Measurements from ENCODE around the gene TWIST2.

Gene TWIST2

DNA sequence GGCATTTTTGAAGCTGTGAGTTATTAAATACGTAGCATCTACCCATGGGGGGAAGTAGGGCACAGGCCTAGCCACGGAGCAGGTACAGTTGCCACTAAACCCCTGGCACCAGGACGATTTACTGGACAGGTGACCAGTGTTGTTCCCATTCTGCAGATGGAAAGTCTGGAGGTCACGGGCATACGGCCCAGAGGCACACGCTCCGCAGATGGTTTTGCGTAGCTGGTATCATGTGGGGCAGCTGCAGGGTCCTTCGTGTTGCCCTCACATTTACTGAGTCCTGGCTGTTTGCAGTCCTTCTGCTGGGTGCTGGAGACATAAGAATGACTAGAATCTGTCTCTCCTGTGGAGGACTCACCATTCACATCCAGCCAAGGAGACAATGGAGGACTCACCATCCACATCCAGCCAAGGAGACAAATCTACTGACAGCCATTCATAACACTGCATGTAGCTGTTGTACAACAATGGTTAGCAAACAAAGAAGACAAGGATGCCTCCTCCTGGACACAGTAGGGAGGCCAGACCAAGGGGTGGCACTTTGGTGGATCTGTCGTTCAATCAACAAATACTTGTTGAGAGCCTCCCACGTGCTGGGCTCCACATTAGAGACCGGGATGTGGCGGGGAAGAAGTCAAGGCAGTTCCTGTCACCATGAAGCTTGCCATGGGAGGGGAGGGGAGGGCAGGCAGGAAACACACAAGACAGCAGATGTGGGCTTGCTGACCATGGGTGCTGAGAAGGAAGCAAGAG is 24.9 kb downstream of the TWIST2 start:
- DNase-seq (ENCODE audit: low read depth in 2 of 2) = no peak

DNA sequence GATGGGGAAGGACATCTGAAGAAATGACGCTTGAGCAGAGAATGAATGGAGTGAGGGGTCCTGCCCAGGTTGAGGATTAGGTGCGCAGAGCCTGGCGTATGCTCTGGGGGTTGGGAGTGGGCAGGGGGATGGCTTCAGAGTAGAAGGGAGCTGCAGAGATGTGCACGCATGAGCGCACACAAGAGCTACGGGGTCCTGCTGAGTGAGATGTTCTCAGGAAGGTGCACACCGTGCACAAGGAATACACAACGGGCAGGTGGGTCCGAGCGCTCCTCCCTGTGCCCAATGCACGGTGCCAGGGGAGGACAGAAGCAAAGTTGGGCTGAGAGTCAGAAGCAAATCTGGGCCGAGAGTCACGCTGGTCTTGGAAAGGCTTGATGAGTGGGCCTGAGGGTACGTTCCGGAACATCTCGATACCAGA is 25.5 kb downstream of the TWIST2 start:
- no peak for DNase-seq (ENCODE audit: low read depth in 2 of 2)

DNA sequence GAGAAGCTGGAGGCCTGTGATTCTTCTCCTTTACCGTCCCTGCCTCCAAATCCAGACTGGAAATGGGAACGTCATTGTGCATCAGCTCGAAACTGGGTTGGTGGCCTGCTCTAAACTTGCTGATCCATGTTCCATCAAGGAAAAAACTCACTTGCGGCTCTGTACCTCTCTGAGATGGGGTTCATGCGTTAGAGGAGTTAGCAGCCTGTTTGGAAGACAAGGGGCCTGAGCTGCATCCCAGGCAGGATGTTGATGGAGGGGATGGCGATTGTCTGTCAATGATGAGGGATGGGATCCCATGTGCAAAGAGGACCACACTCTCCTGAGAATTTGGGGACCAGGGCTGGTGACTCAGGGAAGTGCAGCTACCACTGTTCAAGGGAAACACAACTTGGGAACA is 26.0 kb downstream of the TWIST2 start:
- no peak for DNase-seq (ENCODE audit: low read depth in 2 of 2)

DNA sequence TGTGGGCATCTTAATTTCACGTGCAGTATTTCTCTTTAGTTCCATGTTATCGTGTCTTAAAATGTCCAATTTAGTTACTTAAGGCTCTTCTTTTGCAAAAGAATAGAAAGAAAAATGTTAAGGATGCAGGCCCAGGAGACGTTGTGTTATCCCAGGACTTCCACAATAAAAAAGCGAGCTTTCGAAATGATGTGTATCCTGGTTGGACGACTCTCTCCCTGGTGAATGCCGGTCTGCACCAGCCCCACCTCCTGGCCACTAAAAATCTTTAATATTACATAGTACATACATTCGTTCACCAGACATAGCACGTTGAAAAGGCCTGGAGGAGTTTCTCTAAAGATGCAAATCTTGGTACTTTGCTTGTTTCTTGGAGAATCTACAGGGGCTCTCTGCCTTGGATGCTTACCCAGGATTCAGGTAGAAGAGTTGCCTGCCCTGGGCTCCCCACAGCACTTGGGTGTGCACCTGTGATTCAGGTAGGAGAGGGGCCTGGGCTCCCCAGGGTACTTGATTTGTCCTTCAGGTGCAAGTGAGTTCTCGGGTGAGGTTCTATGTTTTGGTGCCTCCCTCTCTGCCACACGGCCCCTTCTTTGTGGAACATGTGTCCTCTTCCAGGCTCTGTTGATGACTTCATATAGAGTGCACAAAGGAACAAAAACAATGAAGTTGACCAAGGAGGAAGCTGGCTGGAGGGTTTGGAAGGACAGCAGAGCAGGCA is 26.6 kb downstream of the TWIST2 start:
- no peak for DNase-seq (ENCODE audit: low read depth in 2 of 2)

DNA sequence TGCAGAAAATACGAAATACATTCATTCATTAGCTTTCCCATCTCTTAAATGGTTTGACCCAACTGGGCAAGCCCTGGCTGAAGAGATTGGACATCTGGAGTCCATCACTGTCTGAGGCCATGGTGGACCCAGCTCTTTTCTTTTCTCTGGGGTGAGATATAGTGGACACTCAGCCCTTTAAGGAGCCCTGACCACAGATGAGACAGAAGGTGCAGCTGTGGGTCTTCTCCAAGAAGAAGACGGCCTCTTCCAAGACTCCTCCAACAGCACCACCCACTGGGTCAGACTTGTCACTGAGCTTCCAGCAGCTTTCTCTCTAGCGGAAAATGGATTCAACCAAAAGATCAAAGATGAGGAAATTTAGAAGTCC is 27.2 kb downstream of the TWIST2 start:
- no peak for DNase-seq (ENCODE audit: low read depth in 2 of 2)

DNA sequence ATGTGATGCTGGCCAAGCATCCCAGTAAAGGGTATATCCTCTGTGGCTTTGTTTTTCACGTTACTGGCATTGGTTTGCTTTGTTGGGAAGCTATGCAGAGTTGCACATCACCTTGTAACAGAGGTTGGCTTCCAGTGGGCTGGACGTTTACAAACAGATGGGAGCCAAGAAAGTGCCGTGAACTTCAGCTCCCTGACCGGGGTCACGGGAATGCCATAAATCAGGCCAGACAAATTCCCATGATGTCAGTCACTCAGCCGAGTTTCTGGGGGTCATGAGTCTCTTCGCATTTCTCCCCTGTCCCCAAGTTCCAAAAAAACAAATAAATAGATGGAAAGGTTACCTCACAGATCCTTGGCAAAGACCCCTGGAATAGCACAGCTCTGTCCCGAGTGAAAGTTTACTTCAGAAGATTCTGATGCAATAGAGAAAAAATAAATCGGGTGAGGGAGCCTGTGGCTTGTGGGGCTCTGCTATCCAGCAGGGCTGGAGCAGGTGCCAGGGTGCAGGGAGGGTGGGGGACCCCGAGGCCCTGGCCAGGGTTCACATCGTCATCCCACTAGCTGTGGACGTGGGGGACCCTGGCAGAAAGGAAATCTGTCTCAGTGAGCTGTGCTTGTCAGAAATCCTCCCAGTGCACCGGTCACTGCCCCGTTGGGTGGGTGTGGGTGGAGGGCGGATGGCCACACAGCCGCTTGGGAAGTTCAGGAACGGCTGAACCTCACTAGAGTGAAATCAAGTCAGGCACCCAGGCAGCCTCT is 27.8 kb downstream of the TWIST2 start:
- no peak for DNase-seq (ENCODE audit: low read depth in 2 of 2)

DNA sequence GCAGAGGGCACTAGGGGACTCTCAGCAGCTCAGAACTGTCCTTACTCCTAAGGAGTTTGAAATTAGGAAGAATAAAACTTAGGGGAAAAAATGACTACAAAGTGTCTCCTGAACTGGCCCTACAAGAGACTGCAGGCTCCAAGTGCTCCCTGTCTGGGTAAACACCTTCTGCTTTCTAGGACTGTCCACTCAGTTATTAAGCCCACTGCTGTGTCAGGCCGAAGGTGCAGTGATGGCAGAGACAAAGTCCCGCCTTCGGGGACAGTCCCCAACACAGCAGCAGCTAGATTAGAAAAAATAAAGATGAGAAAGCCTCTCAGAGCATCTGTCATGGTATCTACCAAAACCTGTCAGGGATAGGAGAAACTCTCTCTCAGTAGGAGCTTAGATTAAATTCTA is 28.3 kb downstream of the TWIST2 start:
- no peak for DNase-seq (ENCODE audit: low read depth in 2 of 2)

DNA sequence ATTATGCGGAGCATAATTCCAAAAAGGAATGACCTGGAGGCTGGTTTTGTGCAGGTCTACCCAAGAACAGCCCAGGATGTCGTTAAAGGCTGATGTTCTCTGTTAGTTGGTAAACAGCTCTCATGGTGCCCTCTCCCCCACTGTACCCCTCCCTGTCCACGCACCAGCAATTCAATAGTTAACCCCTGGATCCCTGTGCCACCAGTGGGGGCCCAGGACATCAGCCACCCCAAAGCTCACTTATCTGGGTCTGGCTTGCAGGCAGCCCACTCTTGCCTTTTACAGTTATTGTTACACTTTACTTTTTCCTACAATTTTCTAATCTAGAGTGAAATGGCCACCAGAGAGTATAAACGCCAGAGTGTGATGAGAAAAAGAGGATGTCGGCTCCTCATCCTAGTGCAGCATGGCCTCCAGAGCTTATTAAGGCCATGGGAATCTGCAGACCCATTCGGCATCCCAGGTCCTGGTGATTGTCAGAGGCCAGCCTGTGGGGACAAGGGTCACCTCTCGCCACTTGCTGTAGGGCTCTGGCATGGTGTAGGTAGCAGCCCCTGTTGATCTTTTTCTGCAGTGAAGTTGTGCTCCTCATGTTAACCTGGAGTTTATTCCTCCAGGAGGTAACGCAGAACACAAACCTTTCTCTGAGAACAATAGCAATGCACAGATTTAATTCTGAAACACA is 30.3 kb downstream of the TWIST2 start:
- no peak for DNase-seq (ENCODE audit: low read depth in 2 of 2)

DNA sequence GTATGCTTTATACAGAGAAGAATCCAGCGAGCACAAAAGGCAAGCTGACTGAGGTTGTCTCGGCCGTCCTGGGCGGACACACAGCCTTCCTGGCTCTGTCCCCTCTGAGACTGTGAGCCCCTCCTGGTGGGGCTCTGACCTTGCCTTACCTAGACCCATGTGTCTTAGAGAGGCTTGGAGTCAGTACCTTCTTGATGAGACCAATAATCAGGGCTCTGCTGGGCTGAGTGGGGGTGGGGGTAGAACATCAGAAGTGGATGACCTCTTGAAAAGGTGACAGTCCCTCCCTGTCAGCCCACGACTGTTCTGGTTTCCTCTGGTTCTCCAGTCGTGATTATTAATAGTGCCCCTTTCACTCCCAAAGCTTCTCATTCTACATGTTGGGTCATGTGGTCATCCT is 31.2 kb downstream of the TWIST2 start:
- no peak for DNase-seq (ENCODE audit: low read depth in 2 of 2)

DNA sequence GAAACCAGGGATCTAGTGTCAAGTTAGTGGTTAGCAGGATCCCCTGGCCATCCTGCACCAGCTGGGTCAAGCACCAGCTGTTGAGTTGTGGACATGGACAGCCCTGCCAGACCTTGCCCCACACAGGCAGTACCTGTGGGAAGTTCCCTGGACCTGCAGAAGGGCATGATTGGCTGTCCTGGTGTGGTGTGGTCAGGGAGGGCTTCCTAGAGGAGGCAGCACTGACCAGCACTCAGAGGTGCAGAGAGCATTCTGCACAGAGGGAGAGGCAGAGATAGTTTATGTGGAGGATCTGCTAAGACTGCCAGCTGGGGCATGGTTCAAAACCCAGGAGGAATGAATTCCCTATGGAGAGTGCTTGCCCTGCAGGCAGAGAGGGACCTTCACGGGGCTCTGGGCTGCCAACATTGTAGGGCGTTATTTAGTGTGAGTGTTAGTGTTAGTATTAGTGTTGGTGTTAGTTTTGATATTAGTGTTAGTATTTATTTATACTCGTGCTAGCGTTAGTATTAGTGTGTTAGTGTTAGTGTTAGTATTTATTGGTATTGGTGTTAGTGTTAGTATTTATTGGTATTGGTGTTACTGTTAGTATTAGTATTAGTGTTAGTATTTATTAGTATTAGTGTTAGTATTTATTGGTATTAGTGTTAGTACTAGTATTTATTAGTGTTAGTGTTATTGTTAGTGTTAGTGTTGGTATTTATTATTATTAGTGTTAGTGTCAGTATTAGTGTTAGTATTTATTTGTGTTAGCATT is 31.9 kb downstream of the TWIST2 start:
- no peak for DNase-seq (ENCODE audit: low read depth in 2 of 2)

DNA sequence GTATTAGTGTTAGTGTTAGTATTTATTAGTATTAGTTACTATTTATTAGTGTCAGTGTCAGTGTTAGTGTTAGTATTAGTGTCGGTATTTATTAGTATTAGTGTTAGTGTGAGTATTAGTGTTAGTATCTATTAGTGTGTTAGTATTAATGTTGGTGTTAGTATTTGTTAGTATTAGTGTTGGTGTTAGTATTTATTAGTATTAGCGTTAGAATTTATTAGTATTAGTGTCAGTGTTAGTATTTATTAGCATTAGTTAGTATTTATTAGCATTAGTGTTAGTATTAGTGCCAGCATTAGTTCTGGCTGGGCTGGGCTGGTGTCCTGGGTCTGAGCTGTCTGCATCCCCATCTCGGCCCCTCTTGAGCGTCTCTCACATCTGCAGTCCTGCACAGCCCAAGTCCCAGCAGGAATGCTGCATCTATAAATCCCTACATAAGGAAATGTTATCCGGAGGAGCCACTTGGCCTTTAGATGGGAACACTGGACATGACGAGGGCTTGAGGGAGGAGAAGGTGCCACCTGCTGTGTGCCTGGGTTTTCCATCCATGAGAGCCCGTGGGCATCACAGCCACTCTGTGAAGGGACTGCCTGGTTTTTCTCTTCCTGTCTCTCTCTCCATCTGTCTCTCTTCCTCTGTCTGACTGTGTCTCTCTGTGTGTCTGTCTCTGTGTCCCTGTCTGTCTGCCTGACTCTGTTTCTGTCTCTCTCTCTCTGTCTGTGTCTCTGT is 33.6 kb downstream of the TWIST2 start:
- DNase-seq (ENCODE audit: low read depth in 2 of 2) = no peak

DNA sequence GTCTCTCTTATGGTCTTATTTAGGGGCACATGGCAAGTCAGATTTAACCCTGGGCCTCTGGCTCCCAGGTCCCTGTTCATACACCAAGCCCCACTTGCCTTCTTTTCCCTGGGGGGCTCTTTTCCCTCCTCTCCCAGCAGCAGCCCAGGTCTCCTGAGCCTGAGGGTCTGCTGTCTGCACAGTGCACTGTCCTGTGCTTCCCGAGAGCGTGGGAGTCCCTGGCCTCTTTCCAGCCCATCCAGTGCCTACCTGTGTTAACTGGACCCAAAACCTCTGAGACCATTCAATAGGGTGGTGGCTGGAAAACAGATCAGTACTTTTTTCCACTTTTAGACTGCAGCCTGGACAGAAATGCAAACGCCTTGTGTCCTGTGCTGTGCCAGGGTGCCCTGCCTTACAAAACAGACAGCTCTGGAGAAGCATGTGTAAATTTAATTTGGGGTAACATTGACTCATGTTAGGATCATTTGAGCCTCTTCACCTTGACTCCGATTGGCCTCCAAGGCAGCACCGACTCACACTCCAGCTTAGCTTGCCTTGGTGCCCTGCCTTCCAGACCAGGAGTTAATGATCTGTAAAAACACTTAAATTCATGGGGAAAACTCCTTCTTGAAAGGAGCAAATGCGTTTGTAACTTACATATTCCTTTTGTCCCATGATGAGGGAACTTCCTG is 34.3 kb downstream of the TWIST2 start:
- DNase-seq (ENCODE audit: low read depth in 2 of 2) = no peak

DNA sequence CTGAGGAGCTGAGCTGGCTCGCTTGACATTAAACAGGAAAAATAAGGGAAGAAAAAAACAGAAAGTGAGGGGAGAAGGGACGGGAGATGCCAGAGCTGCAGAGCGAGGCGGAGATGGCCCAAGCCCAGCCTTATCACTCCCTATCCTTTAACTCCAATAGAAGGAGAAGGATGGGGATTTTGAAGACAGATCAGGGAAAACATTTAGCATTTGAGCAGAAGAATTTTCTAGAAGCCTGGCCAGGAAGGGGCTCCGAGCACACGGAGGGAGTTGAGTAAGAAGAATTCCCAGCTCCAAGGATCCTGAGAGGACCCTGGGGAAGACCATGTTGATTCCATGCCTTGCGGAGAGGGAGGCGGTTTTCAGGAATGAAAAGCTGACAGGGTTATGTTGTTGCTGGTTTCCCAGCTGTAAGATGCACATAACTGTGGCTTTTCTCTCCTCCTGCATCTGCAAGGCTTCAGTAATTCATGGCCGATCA is 35.6 kb downstream of the TWIST2 start:
- DNase-seq (ENCODE audit: low read depth in 2 of 2) = no peak

DNA sequence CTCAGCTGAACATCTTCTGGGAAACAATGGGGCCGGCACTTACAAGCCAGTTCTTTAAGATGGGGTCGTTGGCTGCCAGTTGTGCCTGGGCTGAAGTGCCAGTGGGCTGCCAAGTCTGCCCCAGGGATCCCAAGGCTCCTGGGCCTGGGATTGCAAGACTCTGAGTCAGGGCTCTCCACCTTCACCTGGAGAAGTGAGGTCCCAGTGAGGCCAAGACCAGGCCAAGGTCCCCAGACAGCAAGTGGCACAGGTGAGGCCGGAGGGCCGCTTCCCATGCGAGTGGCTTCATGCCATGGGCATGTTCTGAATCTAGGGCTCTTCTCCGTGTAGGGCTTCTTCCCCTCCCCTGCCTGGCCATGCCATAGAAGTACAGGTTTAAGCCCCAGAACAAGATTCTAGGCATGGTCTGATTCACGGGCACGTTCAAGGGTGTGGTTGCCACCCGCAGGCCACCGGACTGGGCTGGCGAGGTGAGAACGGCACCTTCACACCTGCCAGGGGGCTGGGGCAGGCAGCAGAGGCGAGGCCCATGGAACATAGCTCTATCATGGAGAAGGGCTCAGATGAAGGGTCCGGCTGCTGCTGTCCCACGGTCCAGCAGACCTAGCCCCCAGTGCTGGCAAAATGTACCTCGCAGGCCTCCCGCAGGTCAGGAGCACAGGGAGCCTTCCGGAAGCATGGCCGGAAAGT is 36.4 kb downstream of the TWIST2 start:
- DNase-seq (ENCODE audit: low read depth in 2 of 2) = no peak

DNA sequence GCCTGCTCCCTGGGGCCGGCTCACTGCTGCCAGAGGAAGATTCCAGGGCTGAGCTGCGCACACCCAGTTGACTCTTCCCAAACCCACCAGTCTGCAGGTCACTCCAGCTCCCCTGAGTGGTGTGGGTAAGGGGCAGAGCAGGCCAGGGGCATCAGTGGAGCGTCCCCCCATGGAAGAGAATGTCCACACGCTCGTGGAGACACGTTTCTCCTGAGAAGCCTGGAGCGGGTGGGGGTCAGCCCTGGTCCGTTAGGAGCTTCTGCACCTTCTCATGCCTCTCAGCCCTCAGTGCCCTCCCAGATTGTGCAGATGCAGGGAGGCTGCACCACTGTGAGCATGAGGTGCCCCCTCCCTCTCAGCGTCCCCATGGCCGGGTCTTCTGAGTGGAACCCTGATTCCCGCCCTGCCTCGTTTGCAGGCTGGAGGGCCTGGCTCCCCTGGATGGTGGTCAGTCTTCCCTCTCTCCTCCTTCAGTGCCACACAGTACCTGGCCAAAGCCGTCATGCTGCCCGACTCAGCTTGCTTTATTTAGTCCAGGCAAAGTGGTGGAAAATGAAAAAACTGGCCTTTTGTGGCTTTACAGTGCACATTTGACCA is 37.0 kb downstream of the TWIST2 start:
- no peak for DNase-seq (ENCODE audit: low read depth in 2 of 2)

DNA sequence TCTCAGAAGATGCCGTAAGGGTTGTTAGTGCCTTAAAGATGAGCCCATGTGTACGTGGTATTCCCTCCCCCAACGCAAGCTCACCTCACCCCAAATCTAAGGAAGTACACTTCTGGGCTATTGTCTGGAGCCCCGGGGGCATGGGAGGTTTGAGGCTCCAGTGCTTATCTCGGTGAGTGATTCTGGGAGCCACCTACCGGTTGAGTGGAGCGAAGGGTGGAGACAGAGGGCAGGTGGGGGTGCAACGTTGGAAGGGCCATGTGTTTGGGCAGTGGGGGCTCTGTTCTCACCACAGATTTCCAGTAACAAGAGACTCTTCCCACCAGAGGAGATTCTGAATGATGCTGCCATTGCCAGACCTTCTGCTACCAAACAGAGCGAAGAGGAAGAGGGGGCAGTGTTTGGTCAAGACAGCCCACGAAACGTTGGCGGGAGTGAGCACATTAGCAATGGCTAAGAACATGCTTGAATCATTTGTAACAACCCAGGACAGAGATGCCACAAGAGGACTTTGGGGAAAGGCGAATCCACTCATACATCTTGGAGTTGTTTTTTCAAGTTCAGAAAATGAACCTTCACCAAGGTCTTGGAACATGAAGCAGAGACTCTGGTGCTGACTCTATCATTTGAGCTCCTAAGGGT is 38.7 kb downstream of the TWIST2 start:
- no peak for DNase-seq (ENCODE audit: low read depth in 2 of 2)

DNA sequence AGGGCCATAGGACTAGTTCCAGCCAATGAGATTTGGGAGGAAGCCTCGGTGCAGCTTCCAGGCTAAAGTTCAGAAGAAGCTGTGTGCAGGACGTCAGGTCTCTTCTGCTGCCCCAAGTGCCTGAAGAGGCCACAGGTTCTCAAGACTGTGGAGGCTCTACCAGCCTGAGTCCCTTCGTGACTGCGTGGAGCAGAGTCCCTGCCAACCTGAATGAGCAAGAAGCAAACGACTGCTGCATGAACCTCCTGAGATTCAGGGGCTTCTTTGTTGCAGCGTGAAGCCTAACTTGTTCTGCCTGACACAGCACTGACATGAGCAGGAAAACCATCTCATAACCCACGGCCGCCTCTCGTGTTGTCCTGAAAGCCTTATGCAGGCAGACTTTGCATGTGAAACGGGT is 39.7 kb downstream of the TWIST2 start:
- DNase-seq (ENCODE audit: low read depth in 2 of 2) = no peak

DNA sequence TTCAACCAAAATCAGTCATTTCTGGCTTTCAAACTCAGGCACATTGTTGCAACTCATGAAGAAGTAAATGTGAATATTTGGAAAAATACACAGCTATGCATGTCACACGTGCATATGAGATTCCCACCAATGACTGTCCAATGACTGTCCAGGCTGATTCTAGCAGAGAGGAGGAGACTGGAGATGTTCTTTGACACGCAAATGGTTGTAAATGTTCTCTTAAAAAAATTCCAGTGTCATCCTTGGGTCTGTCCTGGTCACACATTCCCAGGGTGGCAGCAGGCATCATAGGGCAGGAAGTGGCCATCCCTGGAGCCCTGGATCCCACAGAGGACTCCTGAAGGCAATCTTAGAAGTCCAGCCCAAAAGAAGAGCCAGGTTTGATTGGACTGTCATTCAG is 40.9 kb downstream of the TWIST2 start:
- DNase-seq (ENCODE audit: low read depth in 2 of 2) = no peak

DNA sequence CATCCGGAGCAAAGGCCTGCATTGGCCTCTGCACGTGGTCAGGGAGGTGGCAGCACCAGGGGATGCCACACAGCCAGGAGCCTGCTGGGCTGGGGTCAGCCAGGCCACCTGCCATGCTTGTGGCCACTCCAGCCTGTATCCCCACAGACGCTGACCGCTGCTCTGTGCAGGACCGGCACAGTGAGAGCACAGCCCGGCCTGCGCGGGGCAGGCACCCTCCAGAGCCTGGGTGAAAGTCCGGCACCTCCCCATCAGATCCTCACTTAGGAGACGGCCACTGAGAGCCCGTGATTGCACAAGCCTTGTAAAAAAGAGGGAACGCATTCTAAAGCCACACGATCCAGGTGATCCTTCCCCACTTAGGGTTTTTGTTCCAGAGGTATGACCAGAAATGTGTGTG is 42.2 kb downstream of the TWIST2 start:
- DNase-seq (ENCODE audit: low read depth in 2 of 2) = no peak

Measured in activated CD8-positive, alpha-beta memory T cell treated with anti-CD3 and anti-CD28 coated beads for 4 hours (primary cell).